Neuronal stem cell (in vitro differentiated cells): Measurements from ENCODE around the gene SNX11.

Source experiments
- DNase-seq: peaks from one replicate; pipeline ENCODE4 v3.0.0-alpha.2; 2013; ENCODE audit warnings: low spot score
- H2AFZ ChIP-seq: one replicate; pipeline ENCODE4 v1.6.1; 2013; ENCODE audit warnings: mild to moderate bottlenecking, low read length, inconsistent platforms
- H2AK5ac ChIP-seq: 2 replicates; pipeline ENCODE4 v1.6.1; 2013; ENCODE audit warnings: low read depth, mild to moderate bottlenecking, inconsistent platforms, low read length, moderate library complexity, mixed read lengths
- H2BK120ac ChIP-seq: 2 replicates; pipeline ENCODE4 v1.6.1; 2013; ENCODE audit warnings: low read depth, mild to moderate bottlenecking, inconsistent platforms, low read length, moderate library complexity, mixed read lengths
- H2BK12ac ChIP-seq: one replicate; pipeline ENCODE4 v1.6.1; 2013; ENCODE audit warnings: low read length, inconsistent platforms
- H2BK15ac ChIP-seq: 2 replicates; pipeline ENCODE4 v1.6.1; 2013; ENCODE audit warnings: mild to moderate bottlenecking, low read length, inconsistent platforms, mixed read lengths
- H2BK5ac ChIP-seq: one replicate; pipeline ENCODE4 v1.6.1; 2013; ENCODE audit warnings: inconsistent platforms, mild to moderate bottlenecking, low read length, moderate library complexity
- H3K14ac ChIP-seq: one replicate; pipeline ENCODE4 v1.6.1; 2013; ENCODE audit warnings: low read length, inconsistent platforms
- H3K18ac ChIP-seq: 2 replicates; pipeline ENCODE4 v1.6.1; 2013; ENCODE audit warnings: low read length, inconsistent platforms
- H3K23ac ChIP-seq: 2 replicates; pipeline ENCODE4 v1.6.1; 2013; ENCODE audit warnings: low read depth, mild to moderate bottlenecking, mixed read lengths, low read length, inconsistent platforms; ENCODE audit not compliant: poor library complexity
- H3K27ac ChIP-seq: replicated peaks from 3 replicates; pipeline ENCODE4 v1.5.1; 2013; ENCODE audit warnings: low read length, inconsistent platforms
- H3K27me3 ChIP-seq, 3 experiments: 2 replicates each; pipeline ENCODE4 v1.6.1; 2013; ENCODE audit warnings: low read length in 3 of 3, mild to moderate bottlenecking in 2 of 3, inconsistent platforms in 1 of 3, low read depth in 1 of 3, mixed read lengths in 1 of 3, moderate library complexity in 1 of 3; ENCODE audit not compliant: control insufficient read depth in 3 of 3, insufficient read depth in 3 of 3
- H3K36me3 ChIP-seq, 2 donors: replicated peaks in 1 of 2; 2 replicates each; pipeline ENCODE4 v1.6.1; 2013; ENCODE audit warnings: low read length in 2 of 2; ENCODE audit not compliant: control insufficient read depth in 2 of 2, insufficient read depth in 2 of 2
- H3K4ac ChIP-seq: 2 replicates; pipeline ENCODE4 v1.6.1; 2013; ENCODE audit warnings: inconsistent platforms, mild to moderate bottlenecking, low read length, moderate library complexity
- H3K4me1 ChIP-seq, 2 donors: 1 replicate in 1 of 2; 2 replicates in 1 of 2; pipeline ENCODE4 v1.6.1; 2013; ENCODE audit warnings: low read length in 2 of 2, low read depth in 1 of 2; ENCODE audit not compliant: control insufficient read depth in 2 of 2, insufficient read depth in 1 of 2
- H3K4me2 ChIP-seq: one replicate; pipeline ENCODE4 v1.6.1; 2013; ENCODE audit warnings: mild to moderate bottlenecking, low read length, inconsistent platforms; ENCODE audit not compliant: insufficient read depth, poor library complexity, severe bottlenecking
- H3K4me3 ChIP-seq, 2 donors: 2 replicates each; pipeline ENCODE4 v1.5.1; 2013; ENCODE audit warnings: low read length in 2 of 2, mild to moderate bottlenecking in 2 of 2, inconsistent platforms in 1 of 2, moderate library complexity in 1 of 2
- H3K79me1 ChIP-seq: one replicate; pipeline ENCODE4 v1.6.1; 2013; ENCODE audit warnings: low read depth, mild to moderate bottlenecking, inconsistent platforms, low read length, moderate library complexity
- H3K9ac ChIP-seq: one replicate; pipeline ENCODE4 v1.6.1; 2013; ENCODE audit warnings: mild to moderate bottlenecking, low read depth, low read length, inconsistent platforms; ENCODE audit not compliant: poor library complexity
- H3K9me3 ChIP-seq, 2 donors: replicated peaks in 1 of 2; 2 replicates each; pipeline versions ENCODE3 to v1.6.1; 2013; ENCODE audit warnings: low read length in 2 of 2, mild to moderate bottlenecking in 2 of 2, inconsistent platforms in 1 of 2, low read depth in 1 of 2, mixed read lengths in 1 of 2, moderate library complexity in 1 of 2; ENCODE audit not compliant: control insufficient read depth in 2 of 2, insufficient read depth in 1 of 2
- H4K8ac ChIP-seq: one replicate; pipeline ENCODE4 v1.6.1; 2013; ENCODE audit warnings: low read depth, mild to moderate bottlenecking, inconsistent platforms, low read length, moderate library complexity
- H4K91ac ChIP-seq: one replicate; pipeline ENCODE4 v1.6.1; 2013; ENCODE audit warnings: low read length, low read depth, mild to moderate bottlenecking, inconsistent platforms; ENCODE audit not compliant: poor library complexity
- WGBS, 2 donors: extraction: QIAGEN DNeasy Blood & Tissue Kit; methylation state at CpG; one replicate each; pipeline ENCODE4 v1.1.7; 2013; ENCODE audit warnings: missing lambda C conversion rate in 2 of 2, mixed read lengths in 1 of 2; ENCODE audit not compliant: insufficient read length in 2 of 2, insufficient replicate concordance in 1 of 2; ENCODE audit errors: extremely low coverage in 2 of 2; 5-methylcytosine and 5-hydroxymethylcytosine counted together

SNX11 gene

DNA sequence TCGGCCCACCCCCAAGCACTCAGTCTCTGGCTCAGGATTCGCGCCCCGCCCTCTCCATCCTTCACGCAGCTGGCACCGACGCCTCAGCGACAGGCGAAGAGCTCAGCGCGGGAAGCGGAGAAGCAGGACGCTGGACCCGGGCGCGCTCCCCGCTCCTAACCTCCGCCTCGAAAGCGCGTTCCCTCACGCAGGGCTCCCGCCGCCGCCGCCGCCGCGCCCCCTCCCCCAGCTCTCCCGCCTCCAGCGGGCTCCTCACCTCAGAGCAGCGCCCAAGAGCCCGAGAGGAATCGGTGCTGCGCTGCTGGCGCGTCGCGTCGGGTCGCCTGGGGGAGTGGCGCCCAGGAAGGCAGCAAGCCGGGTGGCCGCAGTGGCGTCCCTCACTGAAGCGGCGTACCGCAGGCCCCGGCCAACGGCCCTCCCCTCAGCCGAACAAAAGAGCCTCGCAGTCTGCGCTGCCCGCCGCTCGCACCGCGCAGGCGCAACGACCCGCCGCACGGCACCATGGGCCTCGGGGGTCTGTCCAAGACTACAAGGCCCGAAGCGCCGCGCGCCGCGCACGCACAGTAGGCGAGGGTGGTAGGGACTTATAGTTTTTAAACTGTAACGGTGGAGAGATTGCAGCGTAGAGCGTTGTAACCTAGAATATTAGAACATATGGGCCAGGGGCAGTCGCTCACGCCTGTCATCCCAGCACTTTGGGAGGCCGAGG is 6.4 kb upstream of the SNX11 start, which contains the start of gene CBX1:
CBX1 (minus strand) TSS at position 467 of the 709 bp plus-strand sequence. CDS start 24,474 bp downstream, outside the sequence.
- DNase-seq = peak; percentile 94
- no peaks in the 10 kb centered on the region for H3K4me1 ChIP-seq
- peaks cover 3% of the 10 kb centered on the region for H3K79me1 ChIP-seq
- no CpG with 5 or more reads among the region's 79 CpGs for WGBS, 2 donors
- peak within 1 kb of the TSS; percentile 66 for H2BK120ac ChIP-seq
- H3K27me3 ChIP-seq = no peaks in the 10 kb centered on the region
- peaks cover 0 to 3% of the 10 kb centered on the region in 2 donors for H3K9me3 ChIP-seq
- H4K91ac ChIP-seq = no peak within 1 kb of the TSS
- no peak within 1 kb of the TSS for H3K4ac ChIP-seq
- H3K9ac ChIP-seq = peak within 1 kb of the TSS; percentile 94
- H2BK15ac ChIP-seq = no peak within 1 kb of the TSS
- peak within 1 kb of the TSS; percentile 43 for H4K8ac ChIP-seq
- peak within 1 kb of the TSS; percentile 79 for H2BK5ac ChIP-seq
- peak within 1 kb of the TSS; percentile 97 for H3K14ac ChIP-seq
- peaks cover 2 to 24% of the 10 kb centered on the region in 2 donors for H3K36me3 ChIP-seq
- peak within 1 kb of the TSS; percentile 73 for H3K4me2 ChIP-seq
- peak within 1 kb of the TSS; percentile 96 for H3K27ac ChIP-seq
- peak within 1 kb of the TSS; percentile 70 for H3K23ac ChIP-seq
- peak within 1 kb of the TSS; percentile 96 for H3K18ac ChIP-seq
- peak within 1 kb of the TSS; percentile 83 to 95 for H3K4me3 ChIP-seq
- no peak within 1 kb of the TSS for H2AK5ac ChIP-seq
- H2AFZ ChIP-seq = peak within 1 kb of the TSS; percentile 88
- no peak within 1 kb of the TSS for H2BK12ac ChIP-seq

DNA sequence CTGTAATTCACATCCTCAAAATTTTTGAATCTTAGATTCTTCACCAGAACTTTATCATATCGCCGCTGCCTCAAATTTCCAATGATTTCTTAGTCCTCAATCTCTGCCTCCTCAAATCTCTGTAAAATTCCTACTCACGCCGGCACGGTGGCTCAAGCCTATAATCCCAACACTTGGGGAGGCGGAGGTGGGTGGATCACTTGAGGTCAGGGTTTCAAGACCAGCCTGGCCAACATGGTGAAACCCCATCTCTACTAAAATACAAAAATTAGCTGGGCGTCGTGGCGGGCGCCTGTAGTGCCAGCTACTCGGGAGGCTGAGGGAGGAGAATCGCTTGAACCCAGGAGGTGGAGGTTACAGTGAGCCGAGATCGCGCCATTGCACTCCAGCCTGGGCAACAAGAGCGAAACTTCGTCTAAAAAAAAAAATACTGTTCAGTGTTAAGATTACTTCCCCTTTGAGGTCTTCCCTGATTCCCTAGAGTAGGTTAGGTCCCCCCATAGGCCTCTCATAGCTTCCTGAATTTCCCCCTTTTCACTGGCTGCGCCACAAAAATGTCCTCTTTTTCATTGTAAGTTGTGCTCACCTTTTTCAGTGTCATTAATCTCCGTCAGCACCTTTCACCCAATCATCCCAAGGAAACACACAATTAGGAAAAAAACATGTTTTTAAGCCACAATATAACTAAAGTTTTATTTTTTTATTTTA is 5.4 kb upstream of the SNX11 start:
- Histone ChIP-seq H3K36me3 (peaks cover 2 to 17% of the 10 kb centered on the region in 2 donors), H3K27ac (no peak overlapping the region), H3K4me1 (peaks cover 0 to 1% of the 10 kb centered on the region in 2 donors), H3K9me3 (peaks cover 0 to 3% of the 10 kb centered on the region in 2 donors), H3K4me3 (no peak overlapping the region), H2BK12ac (no peak overlapping the region), H3K9ac (no peak overlapping the region), H2AFZ (no peak overlapping the region), H3K4me2 (no peak overlapping the region), H2BK15ac (no peak overlapping the region), H3K27me3 (no peaks in the 10 kb centered on the region), H2BK5ac (no peak overlapping the region), H3K79me1 (peaks cover 3% of the 10 kb centered on the region), H3K14ac (no peak overlapping the region), H3K4ac (no peak overlapping the region), H2AK5ac (no peak overlapping the region), H3K23ac (no peak overlapping the region), H4K91ac (no peak overlapping the region), H4K8ac (no peak overlapping the region), H3K18ac (no peak overlapping the region), H2BK120ac (no peak overlapping the region)
- DNase-seq = no peak
- WGBS, 2 donors = no CpG with 5 or more reads among the region's 19 CpGs

GRCh38 chr17:48102798-48103715 is 4.5 kb upstream of the SNX11 start:
- Histone ChIP-seq H2BK12ac (no peak overlapping the region), H3K4ac (no peak overlapping the region), H2BK5ac (no peak overlapping the region), H2BK120ac (no peak overlapping the region), H3K79me1 (peaks cover under 1% of the 10 kb centered on the region), H3K27ac (no peak overlapping the region), H3K36me3 (peaks cover 0 to 14% of the 10 kb centered on the region in 2 donors), H3K9ac (no peak overlapping the region), H3K18ac (no peak overlapping the region), H3K4me3 (no peak overlapping the region), H2BK15ac (no peak overlapping the region), H2AK5ac (no peak overlapping the region), H4K8ac (no peak overlapping the region), H3K27me3 (no peaks in the 10 kb centered on the region), H3K9me3 (peaks cover 0 to 3% of the 10 kb centered on the region in 2 donors), H3K4me1 (peaks cover 0 to 1% of the 10 kb centered on the region in 2 donors), H2AFZ (no peak overlapping the region), H3K4me2 (no peak overlapping the region), H4K91ac (no peak overlapping the region), H3K14ac (no peak overlapping the region), H3K23ac (no peak overlapping the region)
- no peak for DNase-seq
- WGBS, 2 donors = no CpG with 5 or more reads among the region's 14 CpGs
